HEK293 (cell line): ENCODE data around the gene PDZK1IP1.
"Not testable (repeated sequence)": the region's sequence is repeated elsewhere in the genome, so short reads cannot be mapped to it uniquely, and the experiment has no call there.

Experiments used
- CTCF ChIA-PET: fragments of 350-600 bp; formaldehyde crosslinking; extraction: SDS; loops from one replicate; lab custom pipeline; 2021; ENCODE audit warnings: antibody characterized with exemption; lab: Yijun Ruan, JAX
- POLR2A ChIA-PET: fragments of 300-600 bp; formaldehyde crosslinking; extraction: SDS; loops from one replicate; lab custom pipeline; 2020; ENCODE audit warnings: antibody characterized with exemption, inconsistent platforms; lab: Yijun Ruan, JAX
- H3K27ac ChIP-seq: fragments of 200-500 bp; sonication (Bioruptor generic); 2 replicates; pipeline ENCODE4 v1.5.1; 2014; ENCODE audit warnings: low read depth, low read length, control low read depth, inconsistent platforms; ENCODE audit errors: extremely low read depth
- H3K36me3 ChIP-seq, 2 experiments: fragments of 200-500 bp in 1 of 2; sonication (Bioruptor generic) in 1 of 2; 1 replicate in 1 of 2; 2 replicates in 1 of 2; pipeline ENCODE4 v1.5.1; 2014 to 2017; ENCODE audit warnings: inconsistent platforms in 2 of 2, low read length in 2 of 2; ENCODE audit not compliant: control insufficient read depth in 2 of 2, insufficient read depth in 1 of 2
- H3K4me1 ChIP-seq: fragments of 200-500 bp; sonication (Bioruptor generic); 2 replicates; pipeline ENCODE4 v1.5.1; 2014; ENCODE audit warnings: mild to moderate bottlenecking, low read length, inconsistent platforms; ENCODE audit not compliant: control insufficient read depth, insufficient read depth
- H3K4me3 ChIP-seq: 2 replicates; pipeline ENCODE4 v1.5.1; 2011; ENCODE audit warnings: low read depth, mild to moderate bottlenecking, control low read depth, low read length, moderate library complexity
- H3K9me3 ChIP-seq: fragments of 200-500 bp; sonication (Bioruptor generic); 2 replicates; pipeline ENCODE4 v1.5.1; 2014; ENCODE audit warnings: low read depth, low read length, inconsistent platforms; ENCODE audit not compliant: control insufficient read depth, insufficient read depth
- BCL11B ChIP-seq: fragments of 450-650 bp; formaldehyde crosslinking; IDR thresholded peaks from 2 replicates; pipeline ENCODE4 v1.5.1; 2016; ENCODE audit warnings: low read depth, missing biosample characterization, missing genetic modification characterization
- PRDM1 ChIP-seq: fragments of 450-650 bp; formaldehyde crosslinking; IDR thresholded peaks from 2 replicates; pipeline ENCODE4; 2016; ENCODE audit warnings: missing biosample characterization, missing genetic modification characterization
- PRDM10 ChIP-seq: fragments of 450-650 bp; formaldehyde crosslinking; IDR thresholded peaks from 2 replicates; pipeline ENCODE4 v1.5.1; 2016; ENCODE audit warnings: missing biosample characterization, missing genetic modification characterization
- REPIN1 ChIP-seq: fragments of 450-650 bp; formaldehyde crosslinking; IDR thresholded peaks from 2 replicates; pipeline ENCODE4 v1.5.1; 2017; ENCODE audit warnings: missing biosample characterization, missing genetic modification characterization, low read depth
- SP3 ChIP-seq: fragments of 450-650 bp; formaldehyde crosslinking; IDR thresholded peaks from 2 replicates; pipeline ENCODE4 v1.5.1; 2016; ENCODE audit warnings: missing biosample characterization, missing genetic modification characterization
- TSHZ1 ChIP-seq: fragments of 450-650 bp; formaldehyde crosslinking; IDR thresholded peaks from 2 replicates; pipeline ENCODE4 v1.5.1; 2016; ENCODE audit warnings: missing biosample characterization, missing genetic modification characterization, borderline replicate concordance
- WT1 ChIP-seq: fragments of 450-650 bp; formaldehyde crosslinking; IDR thresholded peaks from 2 replicates; pipeline ENCODE4 v1.5.1; 2016; ENCODE audit warnings: missing biosample characterization, missing genetic modification characterization
- ZFP37 ChIP-seq: fragments of 450-650 bp; formaldehyde crosslinking; IDR thresholded peaks from 2 replicates; pipeline ENCODE4 v1.5.1; 2016; ENCODE audit warnings: missing biosample characterization, missing genetic modification characterization
- ZFP69B ChIP-seq: fragments of 450-650 bp; formaldehyde crosslinking; IDR thresholded peaks from 2 replicates; pipeline ENCODE4 v1.5.1; 2016; ENCODE audit warnings: missing biosample characterization, missing genetic modification characterization
- ZNF114 ChIP-seq: fragments of 450-650 bp; formaldehyde crosslinking; IDR thresholded peaks from 2 replicates; pipeline ENCODE4 v1.5.0; 2017; ENCODE audit warnings: missing biosample characterization, missing genetic modification characterization
- ZNF26 ChIP-seq: fragments of 450-650 bp; formaldehyde crosslinking; IDR thresholded peaks from 2 replicates; pipeline ENCODE4 v1.5.1; 2016; ENCODE audit warnings: missing biosample characterization, missing genetic modification characterization
- ZNF560 ChIP-seq: fragments of 450-650 bp; formaldehyde crosslinking; IDR thresholded peaks from 2 replicates; pipeline ENCODE4 v1.5.1; 2017; ENCODE audit warnings: missing biosample characterization, missing genetic modification characterization, borderline replicate concordance
- ZNF585B ChIP-seq: fragments of 450-650 bp; formaldehyde crosslinking; IDR thresholded peaks from 2 replicates; pipeline ENCODE4 v1.5.1; 2016; ENCODE audit warnings: missing biosample characterization, missing genetic modification characterization
- ZNF645 ChIP-seq: fragments of 450-650 bp; formaldehyde crosslinking; IDR thresholded peaks from 2 replicates; pipeline ENCODE4; 2016; ENCODE audit warnings: missing biosample characterization, missing genetic modification characterization
- ZNF654 ChIP-seq: fragments of 450-650 bp; formaldehyde crosslinking; IDR thresholded peaks from 2 replicates; pipeline ENCODE4 v1.5.1; 2016; ENCODE audit warnings: low read depth, missing biosample characterization, missing genetic modification characterization
- ZNF670 ChIP-seq: fragments of 450-650 bp; formaldehyde crosslinking; IDR thresholded peaks from 2 replicates; pipeline ENCODE4 v1.5.1; 2016; ENCODE audit warnings: missing biosample characterization, missing genetic modification characterization, low read depth
- ZNF692 ChIP-seq: fragments of 450-650 bp; formaldehyde crosslinking; IDR thresholded peaks from 2 replicates; pipeline ENCODE4 v1.5.1; 2016; ENCODE audit warnings: missing biosample characterization, missing genetic modification characterization
- ZNF747 ChIP-seq: fragments of 450-650 bp; formaldehyde crosslinking; IDR thresholded peaks from 2 replicates; pipeline ENCODE4 v1.5.1; 2016; ENCODE audit warnings: missing biosample characterization, missing genetic modification characterization
- ZNF76 ChIP-seq: fragments of 450-650 bp; formaldehyde crosslinking; IDR thresholded peaks from 2 replicates; pipeline ENCODE4; 2016; ENCODE audit warnings: low read depth, missing biosample characterization, missing genetic modification characterization, borderline replicate concordance
- ZNF792 ChIP-seq: fragments of 450-650 bp; formaldehyde crosslinking; IDR thresholded peaks from 2 replicates; pipeline ENCODE4 v1.5.1; 2016; ENCODE audit warnings: missing biosample characterization, missing genetic modification characterization
- ZSCAN23 ChIP-seq: fragments of 450-650 bp; formaldehyde crosslinking; IDR thresholded peaks from 2 replicates; pipeline ENCODE4 v1.5.1; 2016; ENCODE audit warnings: missing biosample characterization, missing genetic modification characterization

Gene PDZK1IP1

GRCh38 chr1:47205918-47206317, 16.1 kb upstream of the PDZK1IP1 start:
- H3K4me3 ChIP-seq, result no peak overlapping the region
- TF ChIP-seq BCL11B (tag by site-specific recombination) (no peak), ZNF26 (no peak), ZNF792 (tag by site-specific recombination) (no peak), ZFP69B (tag by site-specific recombination) (no peak), ZNF560 (tag by site-specific recombination) (no peak), ZFP37 (no peak), ZNF585B (tag by site-specific recombination) (no peak), ZNF747 (tag by site-specific recombination) (no peak), REPIN1 (tag by site-specific recombination) (no peak)
- TF ChIP-seq, all 188 proteins: peak for 0
- no peak overlapping the region for H3K27ac ChIP-seq
- H3K9me3 ChIP-seq, result no peaks in the 10 kb centered on the region
- H3K4me1 ChIP-seq, result no peaks in the 10 kb centered on the region
- H3K36me3 ChIP-seq, result no peaks in the 10 kb centered on the region
- ChIA-PET POLR2A (no interaction called here), CTCF (interaction anchor here (2.6 kb wide), 1 partner anchor 13 kb away, joined by 16 read pairs; no protein-coding TSS in a partner anchor)

- H3K9me3 ChIP-seq, H3K4me1 ChIP-seq, H3K4me3 ChIP-seq, POLR2A ChIA-PET, H3K36me3 ChIP-seq, H3K27ac ChIP-seq: not testable (repeated sequence)
- CTCF ChIA-PET, result interaction anchor here (1.4 to 2.6 kb wide), 3 partner anchors 10 to 60 kb away, joined by 6 to 14 read pairs (median 14); no protein-coding TSS in a partner anchor
Measured at GRCh38 chr1:47203504-47203903, 13.7 kb upstream of the PDZK1IP1 start.

GRCh38 chr1:47201179-47201578, 11.3 kb upstream of the PDZK1IP1 start:
- Histone ChIP-seq H3K4me3 (no peak overlapping the region), H3K36me3 (no peaks in the 10 kb centered on the region), H3K4me1 (no peaks in the 10 kb centered on the region), H3K27ac (no peak overlapping the region), H3K9me3 (no peaks in the 10 kb centered on the region)
- ChIA-PET CTCF (interaction anchor here (0.6 to 2.6 kb wide), 5 partner anchors 8 to 61 kb away, joined by 3 to 14 read pairs (median 9); partner anchors contain the start of gene PDZK1IP1), POLR2A (interaction anchor here (1.1 kb wide), 1 partner anchor 22 kb away, joined by 3 read pairs; no protein-coding TSS in a partner anchor)
- TF ChIP-seq PRDM10 (tag by site-specific recombination) (no peak), TSHZ1 (no peak), ZNF114 (tag by site-specific recombination) (no peak), WT1 (tag by site-specific recombination) (no peak), ZNF670 (tag by site-specific recombination) (no peak), ZNF645 (tag by site-specific recombination) (no peak), PRDM1 (tag by site-specific recombination) (no peak), ZNF76 (tag by site-specific recombination) (no peak), ZNF692 (no peak), ZNF654 (tag by site-specific recombination) (no peak), ZSCAN23 (tag by site-specific recombination) (no peak), SP3 (no peak)
